HG03039 (cell line): ENCODE results near the gene PITPNC1.
"Not testable (repeated sequence)": the region's sequence is repeated elsewhere in the genome, so short reads cannot be mapped to it uniquely, and the experiment has no call there.

ENCODE experiments used
- ATAC-seq: cut with Tn5 transposase; IDR thresholded peaks from one replicate; pipeline ENCODE4 v1.9.1; 2021; ENCODE audit warnings: mild to moderate bottlenecking, moderate library complexity; ENCODE audit not compliant: unreplicated experiment

Gene PITPNC1

DNA sequence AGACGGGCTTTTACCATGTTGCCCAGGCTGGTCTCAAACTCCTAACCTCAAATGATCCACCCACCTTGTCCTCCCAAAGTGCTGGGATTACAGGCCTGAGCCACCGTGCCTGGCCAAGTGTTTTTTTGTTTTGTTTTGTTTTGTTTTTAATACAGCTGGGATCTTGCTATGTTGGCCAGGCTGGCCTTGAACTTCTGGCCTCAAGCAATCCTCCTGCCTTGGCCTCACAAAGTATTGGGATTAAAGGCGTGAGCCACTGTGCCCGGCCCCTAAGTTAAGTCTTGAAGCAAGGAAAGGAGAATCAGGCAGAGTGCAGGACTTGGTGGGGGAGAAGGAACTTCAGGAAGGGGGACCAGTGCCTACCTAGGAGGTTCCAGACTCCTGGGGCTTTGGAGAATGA lies 288.9 kb downstream of the PITPNC1 start:
- no peak for ATAC-seq

DNA sequence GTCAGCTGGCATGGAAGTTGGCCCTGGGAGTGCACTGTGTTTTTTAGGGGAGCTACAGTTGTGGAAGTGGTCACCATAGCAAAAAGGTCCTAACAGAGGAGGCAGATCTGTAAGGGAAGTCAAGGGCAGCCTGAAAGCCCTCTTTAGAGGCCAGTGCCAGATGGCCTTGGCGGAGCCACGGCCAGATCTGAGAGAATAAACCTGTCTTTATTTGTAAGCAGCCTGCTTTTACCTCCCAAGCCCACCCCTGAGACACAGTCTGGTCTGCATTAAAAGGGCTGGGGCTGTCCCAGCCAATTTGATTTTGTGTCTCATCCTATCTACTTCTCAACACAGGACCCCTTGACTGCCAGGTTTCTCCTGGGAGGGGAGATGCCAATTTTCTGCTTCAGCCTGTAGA lies 289.6 kb downstream of the PITPNC1 start:
- no peak for ATAC-seq

DNA sequence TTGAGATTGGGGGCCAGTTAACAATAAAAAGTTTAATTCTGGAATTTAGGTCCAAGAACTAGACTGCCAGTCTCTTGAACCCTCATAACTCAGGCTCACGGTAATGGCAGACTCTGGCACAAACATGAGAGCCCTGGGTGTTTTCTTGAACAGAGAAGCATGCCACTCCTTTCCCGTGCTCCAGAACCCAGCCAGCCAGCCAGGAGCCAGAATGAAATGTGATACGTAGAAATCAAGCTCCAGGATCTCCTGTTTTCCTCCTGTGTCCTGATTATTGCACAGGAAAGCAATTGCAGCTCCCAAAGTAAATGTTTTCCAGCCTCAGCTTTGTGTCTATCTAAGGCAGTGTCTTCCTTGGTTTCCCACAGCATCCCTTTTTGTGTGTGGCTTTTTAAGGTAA lies 294.4 kb downstream of the PITPNC1 start:
- no peak for ATAC-seq

DNA sequence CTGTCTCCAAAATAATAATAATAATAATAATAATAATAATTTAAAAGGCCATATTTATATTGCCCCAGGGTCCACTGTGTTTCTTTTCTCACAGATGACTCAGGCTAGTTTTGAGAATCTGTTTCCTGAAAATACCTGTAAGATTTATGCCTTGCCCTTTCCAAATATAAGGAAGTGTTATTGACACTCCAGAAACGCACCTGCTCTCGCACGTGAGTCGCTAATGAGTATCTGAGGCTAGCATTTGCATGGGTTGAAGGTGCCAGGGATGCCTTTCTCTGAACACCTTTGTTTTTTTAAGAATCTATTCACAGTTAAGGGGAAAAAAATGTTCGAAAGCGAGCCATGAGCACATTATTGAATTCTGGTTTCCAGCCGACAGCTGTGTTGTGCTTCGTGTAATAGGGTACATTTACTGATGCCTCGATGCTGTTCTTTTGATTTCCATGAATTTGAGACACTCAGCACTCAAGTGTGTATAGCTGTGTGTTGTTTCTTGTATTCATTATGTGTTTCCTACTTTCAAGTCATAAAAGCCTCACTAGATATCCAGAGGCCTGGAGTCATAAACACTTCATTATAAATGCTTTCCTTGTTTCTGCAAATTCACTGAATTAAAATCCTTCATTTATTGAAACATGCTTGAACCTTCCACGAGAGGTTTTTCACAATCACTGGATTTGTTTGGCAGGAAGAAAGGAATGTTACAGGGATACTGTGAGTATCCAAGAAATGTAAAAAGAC lies 295.7 kb downstream of the PITPNC1 start:
- ATAC-seq: no peak

DNA sequence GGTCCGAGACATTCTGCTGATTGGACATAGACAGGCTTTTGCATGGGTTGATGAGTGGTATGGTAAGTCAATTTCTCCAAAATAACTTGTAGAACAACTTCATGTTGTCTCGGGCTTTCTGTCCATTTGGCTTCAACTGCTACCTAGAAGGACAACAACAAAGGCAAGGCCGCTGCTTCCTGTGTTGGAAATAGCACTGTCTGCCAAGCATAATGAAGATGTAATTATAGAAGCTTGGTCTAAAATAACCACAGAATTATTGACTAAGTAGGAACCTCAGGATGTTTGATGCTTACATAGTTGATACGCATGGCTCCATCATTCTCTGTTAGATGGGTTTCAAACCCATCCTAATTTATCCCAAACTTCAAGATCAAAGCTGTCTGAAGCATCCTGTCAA lies 298.4 kb downstream of the PITPNC1 start:
- no peak for ATAC-seq

DNA sequence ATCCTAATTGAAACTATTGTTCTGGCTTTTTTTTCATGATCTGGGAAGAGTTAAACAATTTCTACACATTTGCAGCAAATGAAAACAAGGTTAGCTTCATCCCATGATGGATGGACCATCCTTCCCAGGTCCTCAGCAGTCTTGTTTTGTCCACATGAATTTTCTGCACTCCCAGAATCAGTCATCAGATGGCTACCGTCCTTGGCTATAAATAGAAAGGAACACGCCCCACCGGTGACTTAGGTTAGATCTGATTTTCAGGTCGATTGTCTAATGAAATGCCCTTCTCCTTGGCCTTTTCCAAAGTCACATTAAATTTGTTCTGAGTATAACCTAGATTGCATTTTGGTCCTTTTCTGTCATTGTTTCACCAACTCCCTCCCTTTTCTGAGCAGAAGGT lies 299.2 kb downstream of the PITPNC1 start:
- ATAC-seq: no peak

DNA sequence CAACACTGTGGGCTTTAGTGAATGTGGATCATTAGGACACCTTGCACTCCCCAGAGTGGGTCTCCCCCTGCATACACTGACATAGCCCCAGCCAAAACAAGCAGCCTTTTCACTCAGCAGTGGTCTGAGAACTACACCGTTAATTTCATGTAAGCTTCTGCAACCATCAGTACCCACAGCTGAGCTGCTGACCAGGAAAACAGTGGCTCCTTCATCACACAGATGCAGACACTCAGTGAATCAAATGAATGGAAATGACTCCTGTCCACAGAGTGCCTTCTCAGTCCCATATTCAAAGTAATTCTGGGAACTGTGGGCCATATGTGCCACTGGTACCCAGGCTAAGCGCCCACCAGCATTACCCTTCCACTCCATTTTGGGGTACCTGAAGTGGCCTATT lies 301.3 kb downstream of the PITPNC1 start:
- no peak for ATAC-seq

DNA sequence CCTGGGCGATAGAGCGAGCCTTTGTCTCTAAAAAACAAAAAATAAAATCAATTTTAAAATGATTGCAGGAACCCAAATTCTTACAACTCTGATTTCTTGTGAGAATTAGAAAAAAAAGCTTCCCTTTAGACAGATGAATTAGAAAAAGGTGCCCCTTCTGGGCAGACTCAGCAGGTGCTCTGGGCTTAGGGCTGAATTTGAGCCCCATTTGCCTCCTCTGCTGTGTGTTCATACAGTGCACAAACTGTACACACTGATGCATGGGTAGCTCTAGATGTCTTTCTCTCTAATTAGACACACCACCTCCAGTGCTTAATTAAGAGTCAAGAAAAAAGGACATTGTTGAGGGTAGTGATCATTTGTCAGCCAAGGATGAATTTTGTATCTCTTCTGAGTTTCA lies 302.1 kb downstream of the PITPNC1 start:
- no peak for ATAC-seq

DNA sequence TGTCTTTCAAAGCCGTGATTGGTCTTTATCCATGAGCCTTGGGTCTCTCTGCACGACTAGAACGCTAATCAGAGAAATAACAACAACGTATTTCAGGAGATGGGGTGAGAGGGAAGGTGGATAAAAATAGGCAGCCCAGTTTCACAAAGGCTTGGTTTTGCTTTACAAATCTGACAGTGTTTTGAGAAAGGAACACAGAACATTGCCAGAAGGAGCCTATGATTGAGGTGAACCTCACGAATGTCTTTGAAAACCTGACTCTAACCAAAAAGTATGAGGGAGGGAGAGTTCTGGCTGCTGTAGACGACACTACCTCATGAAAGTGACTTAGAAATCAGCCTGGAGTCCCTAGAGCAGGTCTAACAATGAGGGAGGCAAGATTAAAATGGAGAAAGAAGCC lies 302.6 kb downstream of the PITPNC1 start:
- no peak for ATAC-seq

DNA sequence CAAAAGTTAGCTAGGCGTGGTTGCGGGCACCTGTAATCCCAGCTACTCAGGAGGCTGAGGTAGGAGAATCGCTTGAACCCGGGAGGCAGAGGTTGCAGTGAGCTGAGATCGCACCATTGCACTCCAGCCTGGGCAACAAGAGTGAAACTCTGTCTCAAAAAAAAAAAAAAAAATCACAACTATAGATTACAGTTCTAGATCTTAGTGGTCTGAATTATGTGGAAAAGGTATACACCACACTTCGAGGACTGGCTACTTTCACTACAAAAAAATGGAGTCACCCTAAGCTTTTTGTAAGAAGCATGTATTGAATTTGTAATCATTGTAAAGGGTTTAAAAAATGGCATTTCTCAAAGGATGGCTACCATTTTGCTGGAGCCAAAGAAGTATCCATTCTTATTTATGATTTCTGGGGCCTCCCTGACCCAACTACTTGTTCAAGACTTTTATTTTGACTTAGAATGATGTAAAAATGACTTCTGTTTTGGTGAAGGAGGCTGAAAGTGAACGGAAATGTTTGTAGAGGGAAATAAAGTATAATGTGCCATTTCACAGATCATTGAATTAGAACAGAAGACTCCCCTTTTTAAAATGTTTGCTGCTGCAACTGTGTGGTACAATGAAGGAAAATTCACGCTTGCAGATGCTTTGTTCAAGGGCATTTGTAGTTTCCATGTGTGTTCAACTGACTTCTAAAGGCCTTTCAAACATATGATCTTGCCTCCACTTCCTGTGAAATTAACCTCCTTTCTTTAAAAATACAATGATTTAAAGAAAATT lies 303.6 kb downstream of the PITPNC1 start:
- no peak for ATAC-seq

DNA sequence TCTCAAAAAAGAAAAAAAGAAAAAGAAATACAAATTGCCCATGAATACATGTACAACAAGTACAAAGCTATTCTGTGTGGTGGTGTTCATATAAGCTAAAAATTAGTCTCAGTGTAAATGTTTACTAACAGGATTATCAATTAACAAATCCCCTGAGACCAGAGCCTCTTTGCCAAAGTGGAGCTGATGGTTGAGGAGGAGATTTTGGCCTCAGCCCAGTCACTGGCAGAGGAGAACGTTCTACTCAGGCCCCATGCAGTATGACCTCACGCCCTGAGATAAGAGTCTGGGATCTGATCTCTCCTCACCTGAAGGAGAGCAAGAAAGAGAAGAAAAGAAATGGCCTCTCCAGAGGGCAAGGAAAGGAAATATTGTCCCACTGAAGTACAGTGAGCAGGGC lies 305.1 kb downstream of the PITPNC1 start:
- no peak for ATAC-seq

DNA sequence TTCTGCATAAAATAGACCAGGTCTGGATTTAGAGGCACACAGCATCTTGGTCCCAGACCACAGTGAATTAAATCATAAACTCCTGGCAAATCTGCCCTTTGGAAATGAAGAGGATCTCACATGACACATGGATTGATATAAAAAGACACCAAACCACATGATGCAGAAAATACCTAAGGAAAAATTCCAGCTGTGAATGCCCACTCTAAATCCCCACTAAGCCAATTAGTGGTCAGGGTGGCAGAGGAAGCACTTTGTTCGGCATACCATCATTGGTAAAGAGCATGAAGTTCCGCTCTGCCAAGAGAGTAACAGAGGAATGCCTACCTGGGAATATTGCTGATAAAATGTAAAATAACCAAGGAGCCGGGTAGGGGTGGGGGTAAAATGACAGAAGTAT lies 308.3 kb downstream of the PITPNC1 start:
- no peak for ATAC-seq

DNA sequence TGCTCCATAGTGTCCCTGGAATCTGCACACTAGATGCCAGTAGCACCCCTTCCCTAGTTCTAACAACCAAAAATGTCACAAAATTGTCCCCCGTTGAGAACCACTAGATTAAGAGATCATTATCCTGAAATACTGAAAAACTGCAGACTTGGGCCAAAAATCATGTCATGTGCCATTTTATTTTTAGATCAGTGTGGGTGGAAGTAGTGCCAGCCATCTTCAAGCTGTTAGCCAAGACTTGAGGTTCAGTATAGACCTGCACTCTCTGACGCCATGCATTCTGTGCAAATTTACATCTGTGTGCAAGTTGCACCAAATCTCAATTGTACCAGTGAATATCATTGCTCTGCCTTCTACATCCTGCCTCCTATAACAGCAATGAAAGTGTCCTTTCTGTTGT lies 309.2 kb downstream of the PITPNC1 start:
- ATAC-seq: no peak

DNA sequence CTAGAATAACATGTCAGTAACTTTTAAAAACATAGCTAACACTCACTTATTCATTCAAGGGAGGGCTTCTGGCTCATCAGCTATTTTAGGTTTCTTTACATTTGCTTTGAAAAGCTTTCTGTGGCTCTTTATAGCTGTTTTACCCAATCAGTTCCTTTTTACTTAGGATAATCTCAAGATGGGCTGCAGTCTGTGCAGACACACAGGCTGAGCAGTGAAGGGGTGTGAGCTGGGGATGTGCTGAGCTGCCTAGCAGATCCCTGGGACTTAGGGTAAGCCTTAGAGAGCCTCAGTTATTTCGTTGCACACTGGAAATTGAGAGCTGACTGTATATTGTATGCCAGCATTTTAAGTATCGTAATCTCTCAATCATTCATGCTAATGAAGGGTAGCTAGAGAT lies 310.4 kb downstream of the PITPNC1 start:
- ATAC-seq: no peak

DNA sequence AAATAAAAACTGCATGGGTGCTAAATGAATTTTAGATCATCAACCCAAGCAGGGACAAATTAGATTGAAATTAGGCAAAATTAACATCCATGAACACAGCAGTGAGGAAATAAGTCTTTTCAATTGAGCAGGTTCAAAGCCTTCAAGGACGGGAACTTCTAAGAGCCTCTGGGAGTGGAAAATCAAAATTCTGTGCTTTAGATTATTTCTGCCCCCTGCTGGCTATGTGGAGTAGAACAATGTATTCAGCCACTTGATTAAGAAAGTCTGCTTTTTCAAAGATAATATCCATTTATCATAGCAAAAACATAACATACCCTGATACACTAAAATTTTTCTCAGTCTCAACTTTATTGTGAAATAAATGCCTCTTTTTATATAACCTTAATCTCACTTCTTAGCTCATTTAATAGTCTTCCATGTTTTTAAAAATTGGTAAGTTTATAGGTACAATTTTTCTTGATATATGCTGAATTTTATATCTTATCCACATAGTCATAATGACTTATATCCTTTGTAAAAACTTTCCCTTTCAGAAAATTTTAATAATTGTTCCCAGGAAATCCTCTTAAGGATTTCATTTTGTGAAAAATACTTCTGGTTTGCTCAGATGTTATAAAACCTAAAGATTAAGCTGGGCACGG lies 312.6 kb downstream of the PITPNC1 start:
- no peak for ATAC-seq

DNA sequence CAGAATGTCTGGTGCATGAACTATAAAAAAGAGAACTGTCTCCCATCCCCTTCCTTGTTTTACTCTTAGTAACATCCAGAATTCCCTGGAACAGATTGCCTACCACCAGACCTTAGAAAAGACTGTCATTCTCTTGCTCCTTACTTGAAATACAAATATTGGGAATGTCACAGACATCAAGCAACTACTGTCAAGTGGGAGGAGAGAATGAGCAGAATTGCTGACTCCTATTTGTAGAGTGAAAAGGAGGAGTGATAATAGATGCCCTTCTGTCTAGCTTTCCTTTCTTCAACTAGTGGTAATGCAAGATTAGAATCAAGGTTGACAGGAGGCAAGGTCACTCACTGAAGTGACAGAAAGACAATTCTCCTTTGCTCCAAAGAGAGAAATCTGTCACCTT lies 316.7 kb downstream of the PITPNC1 start:
- no peak for ATAC-seq

DNA sequence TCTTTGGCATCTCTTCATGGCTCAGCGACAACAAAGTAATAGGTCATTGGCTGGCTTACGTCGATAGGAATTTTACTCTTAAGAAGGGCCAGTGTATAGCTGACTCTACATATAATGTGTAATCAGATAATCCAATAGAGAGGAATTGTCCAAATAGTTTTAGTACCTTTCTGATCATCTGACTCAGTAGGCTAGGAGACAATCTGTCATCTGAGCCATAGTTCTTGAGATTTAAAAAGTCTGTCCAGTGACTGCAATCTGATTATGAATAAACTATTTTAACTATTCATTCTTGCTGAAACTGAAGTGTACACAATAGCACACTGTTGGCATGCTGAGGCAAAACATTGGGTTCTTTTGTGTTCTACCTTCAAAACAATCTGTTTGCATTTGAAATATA lies 319.3 kb downstream of the PITPNC1 start:
- ATAC-seq: no peak

DNA sequence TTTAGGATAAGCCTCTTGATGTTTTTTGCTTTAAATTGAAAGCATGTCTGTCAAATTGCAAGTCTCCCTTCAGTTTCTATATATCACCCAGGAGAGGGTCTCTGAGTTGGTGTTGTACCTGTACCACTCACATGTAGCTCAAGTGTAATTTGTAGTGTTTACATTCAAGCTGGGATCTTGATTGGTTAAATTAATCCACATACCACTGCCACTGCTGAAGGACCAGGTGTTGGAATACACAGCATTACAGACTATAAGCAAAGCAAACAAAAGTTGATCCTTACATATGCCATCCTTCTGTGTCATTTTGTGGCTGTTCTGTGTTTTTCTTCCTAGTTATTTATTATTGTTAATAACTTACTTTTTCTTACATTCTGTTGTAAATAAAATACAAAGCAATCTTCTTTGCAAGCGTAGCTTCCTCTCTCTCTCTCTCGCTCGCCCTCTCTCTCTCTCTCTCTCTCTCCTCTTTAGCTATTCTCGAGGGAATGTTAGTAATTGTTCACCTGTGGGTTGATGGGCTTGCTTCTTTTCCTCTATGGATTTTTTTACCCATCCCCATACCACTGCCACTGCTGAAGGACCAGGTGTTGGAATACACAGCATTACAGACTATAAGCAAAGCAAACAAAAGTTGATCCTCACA lies 319.9 kb downstream of the PITPNC1 start:
- no peak for ATAC-seq

DNA sequence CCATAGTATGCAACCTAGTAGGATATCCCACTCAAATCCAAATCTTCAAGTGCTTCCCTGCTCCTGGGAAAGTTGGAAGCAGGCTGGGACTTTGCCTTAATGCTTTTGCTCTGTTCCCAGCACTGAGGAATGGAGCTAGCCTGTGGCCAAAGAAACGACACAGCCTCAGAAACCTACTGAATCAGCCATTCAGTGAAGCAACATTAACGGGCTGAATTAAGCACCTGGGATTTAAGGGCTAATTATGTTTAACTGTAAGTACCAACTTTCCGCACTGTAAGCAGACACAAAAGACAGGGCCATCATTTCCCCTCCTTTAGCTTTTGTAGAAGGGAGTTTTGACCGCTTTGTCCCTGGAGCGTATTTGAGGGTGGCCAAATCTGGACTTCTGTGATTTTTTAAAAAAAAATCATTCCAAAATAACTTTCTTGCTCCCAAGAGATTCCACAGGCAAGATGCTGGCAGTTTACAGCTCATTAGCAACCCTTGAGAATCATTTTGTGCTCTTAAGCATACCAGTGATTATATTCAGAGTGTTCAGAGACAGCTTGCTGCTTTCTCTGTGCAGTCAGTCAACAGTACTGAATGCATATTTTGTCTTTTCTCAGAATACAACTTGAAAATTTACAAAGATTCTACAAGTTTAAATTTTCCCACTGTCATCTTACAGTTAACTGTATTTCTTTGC lies 323.1 kb downstream of the PITPNC1 start:
- no peak for ATAC-seq

DNA sequence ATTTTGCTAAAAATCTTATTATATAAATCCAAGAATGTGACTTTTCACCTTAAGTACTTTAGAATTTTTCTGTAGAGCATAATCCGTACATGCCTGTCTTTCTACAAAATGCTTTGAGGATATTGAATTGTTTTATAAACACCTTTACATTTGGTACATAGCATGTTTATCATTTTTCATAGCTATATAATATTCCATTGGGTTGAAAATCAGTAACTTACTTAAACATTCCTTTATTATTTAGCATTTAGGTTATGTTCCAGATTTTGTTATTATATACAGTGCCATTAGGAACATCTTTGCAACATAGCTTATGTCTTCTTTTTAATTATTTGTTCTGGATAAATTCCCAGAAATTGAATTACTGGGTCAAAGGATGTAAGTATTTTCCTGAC lies 323.6 kb downstream of the PITPNC1 start:
- ATAC-seq: no peak

DNA sequence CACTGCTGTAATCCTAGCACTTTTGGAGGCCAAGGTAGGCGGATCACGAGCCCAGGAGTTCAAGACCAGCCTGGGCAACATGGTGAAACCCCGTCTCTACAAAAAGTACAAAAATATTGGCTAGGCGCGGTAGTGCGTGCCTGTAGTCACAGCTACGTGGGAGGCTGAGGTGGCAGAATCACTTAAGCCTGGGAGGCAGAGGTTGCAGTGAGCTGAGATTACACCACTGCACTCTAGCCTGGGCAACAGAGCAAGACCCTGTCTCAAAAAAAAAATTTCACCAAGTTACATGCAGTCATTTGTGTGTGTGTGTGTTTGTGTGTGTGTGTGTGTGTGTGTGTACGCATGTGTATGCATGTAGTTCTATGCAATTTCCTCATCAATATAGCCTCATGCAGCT lies 325.8 kb downstream of the PITPNC1 start:
- not testable (repeated sequence) for ATAC-seq
